NB4 (cell line): ENCODE data around the gene PARK7.

Source experiments
- POLR2A ChIP-seq: IDR thresholded peaks from 2 replicates; pipeline ENCODE4 v1.6.1; 2011; ENCODE audit warnings: mild to moderate bottlenecking; ENCODE audit not compliant: insufficient read length; ENCODE audit errors: extremely low read depth
- TF ChIP-seq, protein P1 (sequence below): IDR thresholded peaks from one replicate; pipeline ENCODE4 v1.5.1; 2012; ENCODE audit warnings: low read depth, low read length
- TF ChIP-seq, protein P2 (sequence below): IDR thresholded peaks from 2 replicates; pipeline ENCODE4 v1.6.1; 2011; ENCODE audit warnings: low read depth, low read length

DNA sequence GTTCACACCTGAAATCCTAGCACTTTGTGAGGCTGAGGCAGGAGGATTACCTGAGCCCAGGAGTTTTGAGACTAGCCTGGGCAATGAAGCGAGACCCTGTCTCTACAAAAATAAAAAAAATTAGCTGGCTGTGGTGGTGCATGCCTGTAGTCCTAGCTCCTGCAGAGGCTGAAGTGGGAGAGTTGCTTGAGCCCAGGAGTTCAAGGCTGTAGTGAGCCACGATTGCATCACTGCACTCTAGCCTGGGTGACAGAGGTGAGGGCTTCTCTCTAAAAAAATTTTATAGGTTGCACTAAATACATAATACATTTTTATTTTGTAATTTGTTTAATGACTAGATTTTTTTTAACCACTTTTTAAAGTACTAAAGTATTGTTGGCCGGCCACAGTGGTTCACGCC is 6.1 kb downstream of the PARK7 start:
- TF ChIP-seq, protein P1, sequence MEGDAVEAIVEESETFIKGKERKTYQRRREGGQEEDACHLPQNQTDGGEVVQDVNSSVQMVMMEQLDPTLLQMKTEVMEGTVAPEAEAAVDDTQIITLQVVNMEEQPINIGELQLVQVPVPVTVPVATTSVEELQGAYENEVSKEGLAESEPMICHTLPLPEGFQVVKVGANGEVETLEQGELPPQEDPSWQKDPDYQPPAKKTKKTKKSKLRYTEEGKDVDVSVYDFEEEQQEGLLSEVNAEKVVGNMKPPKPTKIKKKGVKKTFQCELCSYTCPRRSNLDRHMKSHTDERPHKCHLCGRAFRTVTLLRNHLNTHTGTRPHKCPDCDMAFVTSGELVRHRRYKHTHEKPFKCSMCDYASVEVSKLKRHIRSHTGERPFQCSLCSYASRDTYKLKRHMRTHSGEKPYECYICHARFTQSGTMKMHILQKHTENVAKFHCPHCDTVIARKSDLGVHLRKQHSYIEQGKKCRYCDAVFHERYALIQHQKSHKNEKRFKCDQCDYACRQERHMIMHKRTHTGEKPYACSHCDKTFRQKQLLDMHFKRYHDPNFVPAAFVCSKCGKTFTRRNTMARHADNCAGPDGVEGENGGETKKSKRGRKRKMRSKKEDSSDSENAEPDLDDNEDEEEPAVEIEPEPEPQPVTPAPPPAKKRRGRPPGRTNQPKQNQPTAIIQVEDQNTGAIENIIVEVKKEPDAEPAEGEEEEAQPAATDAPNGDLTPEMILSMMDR: no peak
- TF ChIP-seq POLR2A: no peak
- TF ChIP-seq, protein P2, sequence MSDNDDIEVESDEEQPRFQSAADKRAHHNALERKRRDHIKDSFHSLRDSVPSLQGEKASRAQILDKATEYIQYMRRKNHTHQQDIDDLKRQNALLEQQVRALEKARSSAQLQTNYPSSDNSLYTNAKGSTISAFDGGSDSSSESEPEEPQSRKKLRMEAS: no peak
